ENCODE data around the gene SPN. TPM values are rescaled to one million over a fixed set of nuclear protein-coding genes. Genes with fewer than 3 reads are reported as not detected.

Gene SPN
- total and polyA plus RNA-seq, 9 of the 15 experiments (the other 6 are each of a cell fraction or from before 2014, with no cell fraction given), result 24.3 to 225 (median 79.4) TPM

GRCh38 chr16:29697391-29697790 is 34.3 kb downstream of the SPN start (continued):
- no peak for TF ChIP-seq IRF9 (tag; IDR thresholded peaks at IDR 0.05)
- no peak for TF ChIP-seq EZH2 (IDR thresholded peaks at IDR 0.05; ENCODE audit: borderline replicate concordance, low read depth, low read length)
- no peak for TF ChIP-seq SLC30A9 (CRISPR knock-in tag; IDR thresholded peaks at IDR 0.05)
- no peak for TF ChIP-seq CHD2 (IDR thresholded peaks at IDR 0.05; ENCODE audit: low read depth, low read length)
- TF ChIP-seq SMARCC2 (IDR thresholded peaks at IDR 0.05; ENCODE audit: low read depth), result no peak
- no peak for TF ChIP-seq NCOA2 (IDR thresholded peaks at IDR 0.05; ENCODE audit: partially characterized antibody in 2 of 2)
- no peak for TF ChIP-seq TFAP4 (CRISPR knock-in tag; IDR thresholded peaks at IDR 0.05; ENCODE audit: borderline replicate concordance)
- peak; percentile 96 for TF ChIP-seq BCOR (IDR thresholded peaks at IDR 0.05)
- no peak for TF ChIP-seq TEAD4 (IDR thresholded peaks at IDR 0.05; ENCODE audit: low read length)
- TF ChIP-seq TEAD4 (CRISPR knock-in tag; IDR thresholded peaks at IDR 0.05; ENCODE audit: borderline replicate concordance), result no peak
- TF ChIP-seq POLR3G (IDR thresholded peaks at IDR 0.05; ENCODE audit: extremely low read depth, insufficient read length, insufficient replicate concordance), result no peak
- no peak for TF ChIP-seq HDAC3 (IDR thresholded peaks at IDR 0.05; ENCODE audit: borderline replicate concordance, partially characterized antibody)
- 0 out of 3 replicates have a peak, but pooled peaks of 1 of the 2 experiments have one; percentile 21 for TF ChIP-seq CBX3 (IDR thresholded peaks at IDR 0.05; ENCODE audit: borderline replicate concordance in 1 of 2, low read length in 2 of 2)
- TF ChIP-seq ZBTB2 (IDR thresholded peaks at IDR 0.05), result no peak
- TF ChIP-seq ZNF124 (CRISPR knock-in tag; IDR thresholded peaks at IDR 0.05), result no peak
- no peak for TF ChIP-seq PHB (CRISPR knock-in tag; IDR thresholded peaks at IDR 0.05)
